IMR-90 (cell line): ENCODE results near the gene SLC66A2.

Experiments
- BHLHE40 ChIP-seq: fragments of 150-350 bp; IDR thresholded peaks from 2 replicates; pipeline ENCODE4 v1.6.1; 2016; ENCODE audit warnings: mild to moderate bottlenecking, low read depth, low read length
- CEBPB ChIP-seq: IDR thresholded peaks from 2 replicates; pipeline ENCODE4 v1.6.1; 2012; ENCODE audit warnings: low read depth, low read length, improper control_type of control experiment
- CTCF ChIP-seq: conservative IDR thresholded peaks from 2 replicates; pipeline ENCODE4 v1.5.1; 2012; ENCODE audit warnings: mild to moderate bottlenecking, low read depth, low read length, improper control_type of control experiment
- POLR2A ChIP-seq: IDR thresholded peaks from 2 replicates; pipeline ENCODE4 v1.6.1; 2012; ENCODE audit warnings: mild to moderate bottlenecking, low read depth, low read length
- RAD21 ChIP-seq: IDR thresholded peaks from 2 replicates; pipeline ENCODE4 v1.6.1; 2012; ENCODE audit warnings: low read length, improper control_type of control experiment

- TF ChIP-seq RAD21 (no peak), CTCF (no peak), POLR2A (no peak), CEBPB (no peak), BHLHE40 (no peak)
Measured at GRCh38 chr18:79970419-79971133, 19.1 kb upstream of the SLC66A2 start.
